ENCODE results near the gene KDM5B. TPM values are rescaled to one million over a fixed set of nuclear protein-coding genes. Genes with fewer than 3 reads are reported as not detected.

KDM5B gene
- total and polyA plus RNA-seq, 2 of the 8 experiments (the other 6 are each of a cell fraction or from before 2014, with no cell fraction given): 73.3 to 210 TPM

DNA sequence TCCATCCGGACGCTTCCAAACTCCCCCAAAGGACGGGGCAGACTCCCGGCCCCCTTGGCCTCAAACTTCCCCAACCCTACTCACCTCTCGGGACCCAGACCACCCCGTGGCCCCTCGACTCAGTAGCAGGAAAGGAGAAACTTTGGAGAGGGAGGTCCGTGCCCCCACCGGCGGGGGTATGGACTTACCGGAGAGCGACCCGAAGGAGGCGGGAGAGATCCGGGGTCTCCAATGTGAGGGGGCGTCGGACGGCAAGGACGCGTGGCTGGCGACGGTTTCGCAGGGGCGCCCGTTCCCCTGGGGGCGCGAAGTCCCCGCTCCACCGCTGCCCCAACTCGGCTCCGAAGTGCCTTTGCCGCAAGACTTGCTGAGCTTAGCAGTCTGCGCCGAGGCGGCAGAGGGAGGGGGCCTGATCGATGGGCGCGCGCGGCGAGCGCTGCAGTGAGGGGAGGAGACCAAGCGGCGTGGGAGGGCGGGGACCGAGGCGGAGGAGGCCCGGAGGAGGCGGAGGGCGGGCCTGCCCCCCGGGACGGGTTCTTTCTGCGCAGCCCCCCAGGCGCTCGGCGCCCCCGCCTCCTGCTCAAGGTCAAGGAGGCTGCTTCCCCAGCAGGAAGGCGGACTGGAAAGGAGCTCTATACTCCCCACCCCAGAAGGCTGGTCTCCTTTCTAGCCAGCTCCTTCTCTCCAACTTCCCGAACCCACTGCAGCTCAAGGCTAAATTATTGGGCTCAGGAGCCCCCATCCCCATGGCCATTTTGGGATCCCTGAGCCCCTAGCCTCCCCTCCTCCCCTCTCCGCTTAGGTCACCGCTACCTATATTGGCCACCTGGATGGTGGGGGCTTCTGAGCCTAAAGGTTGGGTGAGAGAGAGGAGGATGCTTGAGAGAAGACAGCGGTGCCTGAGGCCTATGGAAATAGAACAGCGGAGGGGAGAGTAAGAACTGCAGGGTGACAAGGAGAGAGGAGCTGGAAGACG lies 97.9 kb downstream of the KDM5B start, which contains the start of gene SYT2 (continued):
- TF ChIP-seq, protein P1, sequence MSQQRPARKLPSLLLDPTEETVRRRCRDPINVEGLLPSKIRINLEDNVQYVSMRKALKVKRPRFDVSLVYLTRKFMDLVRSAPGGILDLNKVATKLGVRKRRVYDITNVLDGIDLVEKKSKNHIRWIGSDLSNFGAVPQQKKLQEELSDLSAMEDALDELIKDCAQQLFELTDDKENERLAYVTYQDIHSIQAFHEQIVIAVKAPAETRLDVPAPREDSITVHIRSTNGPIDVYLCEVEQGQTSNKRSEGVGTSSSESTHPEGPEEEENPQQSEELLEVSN (IDR thresholded peaks at IDR 0.05): peak; percentile 93
- TF ChIP-seq SP2 (IDR thresholded peaks at IDR 0.05; ENCODE audit: low read length) (no peak), FOSL1 (IDR thresholded peaks at IDR 0.05; ENCODE audit: insufficient read depth, low read depth, low read length) (no peak), EP300 (IDR thresholded peaks at IDR 0.05; ENCODE audit: borderline replicate concordance in 1 of 2, low read depth in 2 of 2, low read length in 2 of 2) (no peak), RBBP5 (IDR thresholded peaks at IDR 0.05; ENCODE audit: borderline replicate concordance, low read depth, low read length) (peak; percentile 88; the same call in 1 of the 2 replicates), EGR1 (IDR thresholded peaks at IDR 0.05; ENCODE audit: borderline replicate concordance, low read depth, low read length) (no peak)
- TF ChIP-seq, protein P2, sequence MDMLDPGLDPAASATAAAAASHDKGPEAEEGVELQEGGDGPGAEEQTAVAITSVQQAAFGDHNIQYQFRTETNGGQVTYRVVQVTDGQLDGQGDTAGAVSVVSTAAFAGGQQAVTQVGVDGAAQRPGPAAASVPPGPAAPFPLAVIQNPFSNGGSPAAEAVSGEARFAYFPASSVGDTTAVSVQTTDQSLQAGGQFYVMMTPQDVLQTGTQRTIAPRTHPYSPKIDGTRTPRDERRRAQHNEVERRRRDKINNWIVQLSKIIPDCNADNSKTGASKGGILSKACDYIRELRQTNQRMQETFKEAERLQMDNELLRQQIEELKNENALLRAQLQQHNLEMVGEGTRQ (IDR thresholded peaks at IDR 0.05; ENCODE audit: low read length): no peak

Data from H1 (cell line).